ENCODE measurements around the gene NPW.
A peak's percentile ranks its signal among the peaks of the same experiment; 100 is the strongest.

NPW gene

DNA sequence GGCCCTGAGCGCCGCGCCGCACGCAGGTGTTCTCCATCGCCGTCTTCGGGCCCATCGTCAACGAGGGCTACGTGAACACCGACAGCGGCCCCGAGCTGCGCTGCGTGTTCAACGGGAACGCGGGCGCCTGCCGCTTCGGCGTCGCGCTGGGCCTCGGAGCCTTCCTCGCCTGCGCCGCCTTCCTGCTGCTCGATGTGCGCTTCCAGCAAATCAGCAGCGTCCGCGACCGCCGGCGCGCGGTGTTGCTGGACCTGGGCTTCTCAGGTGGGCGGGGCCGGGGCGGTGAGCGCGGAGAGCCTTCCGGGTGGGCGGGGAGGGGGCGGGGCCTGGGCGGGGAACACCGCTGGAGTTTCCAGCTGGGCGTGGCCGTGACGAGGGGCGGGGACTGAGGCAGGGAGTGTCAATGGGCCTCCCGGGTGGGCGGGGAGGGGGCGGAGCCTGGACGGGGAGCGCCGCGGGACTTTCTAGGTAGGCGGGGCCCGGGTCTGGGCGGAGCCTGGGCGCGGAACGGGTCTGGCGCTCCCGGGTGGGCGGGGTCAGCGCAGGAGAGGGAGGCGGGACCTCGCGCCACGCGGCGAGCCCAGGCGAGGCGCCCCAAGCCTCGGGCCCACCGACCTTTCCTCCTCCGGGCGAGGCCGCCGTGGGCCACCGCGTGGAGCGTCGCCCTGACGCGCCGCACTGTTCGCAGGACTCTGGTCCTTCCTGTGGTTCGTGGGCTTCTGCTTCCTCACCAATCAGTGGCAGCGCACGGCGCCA is 27.5 kb upstream of the NPW start:
- peak overlapping the region; percentile 69 for H3K27ac ChIP-seq

DNA sequence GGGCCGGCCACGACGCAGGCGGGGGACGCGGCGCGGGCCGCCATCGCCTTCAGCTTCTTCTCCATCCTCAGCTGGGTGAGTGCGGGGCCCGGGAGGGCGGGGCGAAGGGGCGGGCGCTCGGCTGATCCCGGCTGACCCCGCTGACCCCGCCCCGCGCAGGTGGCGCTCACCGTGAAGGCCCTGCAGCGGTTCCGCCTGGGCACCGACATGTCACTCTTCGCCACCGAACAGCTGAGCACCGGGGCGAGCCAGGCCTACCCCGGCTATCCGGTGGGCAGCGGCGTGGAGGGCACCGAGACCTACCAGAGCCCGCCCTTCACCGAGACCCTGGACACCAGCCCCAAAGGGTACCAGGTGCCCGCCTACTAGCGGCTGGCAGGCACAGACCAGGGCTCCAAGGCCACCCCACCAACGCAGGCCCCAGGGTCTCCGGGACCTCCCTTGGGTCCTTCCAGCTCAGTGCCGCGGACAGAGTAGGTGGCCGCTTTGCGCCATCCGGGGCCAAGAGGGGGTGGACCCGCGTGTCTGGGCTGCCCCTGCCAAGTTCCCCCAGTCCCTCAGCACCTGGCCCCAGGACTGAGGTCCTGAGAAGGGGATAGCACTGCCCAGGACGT is 26.8 kb upstream of the NPW start:
- Histone ChIP-seq H3K4me3 (ENCODE audit: low read depth in 1 of 2, low read length in 1 of 2) (peak overlapping the region; percentile 61 to 70), H3K4me1 (ENCODE audit: control insufficient read depth in 1 of 2, insufficient read depth in 1 of 2, low read depth in 1 of 2, low read length in 1 of 2) (peaks cover 19 to 28% of the 10 kb centered on the region in 2 experiments), H3K27me3 (peaks cover 61% of the 10 kb centered on the region), H3K27ac (peak overlapping the region; percentile 69), H3K9me3 (peaks cover 5% of the 10 kb centered on the region), H3K36me3 (peaks cover 12% of the 10 kb centered on the region)
- TF ChIP-seq, protein P1, sequence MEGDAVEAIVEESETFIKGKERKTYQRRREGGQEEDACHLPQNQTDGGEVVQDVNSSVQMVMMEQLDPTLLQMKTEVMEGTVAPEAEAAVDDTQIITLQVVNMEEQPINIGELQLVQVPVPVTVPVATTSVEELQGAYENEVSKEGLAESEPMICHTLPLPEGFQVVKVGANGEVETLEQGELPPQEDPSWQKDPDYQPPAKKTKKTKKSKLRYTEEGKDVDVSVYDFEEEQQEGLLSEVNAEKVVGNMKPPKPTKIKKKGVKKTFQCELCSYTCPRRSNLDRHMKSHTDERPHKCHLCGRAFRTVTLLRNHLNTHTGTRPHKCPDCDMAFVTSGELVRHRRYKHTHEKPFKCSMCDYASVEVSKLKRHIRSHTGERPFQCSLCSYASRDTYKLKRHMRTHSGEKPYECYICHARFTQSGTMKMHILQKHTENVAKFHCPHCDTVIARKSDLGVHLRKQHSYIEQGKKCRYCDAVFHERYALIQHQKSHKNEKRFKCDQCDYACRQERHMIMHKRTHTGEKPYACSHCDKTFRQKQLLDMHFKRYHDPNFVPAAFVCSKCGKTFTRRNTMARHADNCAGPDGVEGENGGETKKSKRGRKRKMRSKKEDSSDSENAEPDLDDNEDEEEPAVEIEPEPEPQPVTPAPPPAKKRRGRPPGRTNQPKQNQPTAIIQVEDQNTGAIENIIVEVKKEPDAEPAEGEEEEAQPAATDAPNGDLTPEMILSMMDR (IDR thresholded peaks at IDR 0.05): no peak

More for the DNA sequence above, 27.5 kb upstream of the NPW start:
- Histone ChIP-seq H3K27me3 (peaks cover 64% of the 10 kb centered on the region), H3K9me3 (peaks cover 5% of the 10 kb centered on the region), H3K36me3 (peaks cover 5% of the 10 kb centered on the region), H3K4me3 (ENCODE audit: low read depth in 1 of 2, low read length in 1 of 2) (peak overlapping the region; percentile 70 to 71), H3K4me1 (ENCODE audit: control insufficient read depth in 1 of 2, insufficient read depth in 1 of 2, low read depth in 1 of 2, low read length in 1 of 2) (peaks cover 19 to 28% of the 10 kb centered on the region in 2 experiments)
- TF ChIP-seq, protein P1 (IDR thresholded peaks at IDR 0.05): peak; percentile 36

DNA sequence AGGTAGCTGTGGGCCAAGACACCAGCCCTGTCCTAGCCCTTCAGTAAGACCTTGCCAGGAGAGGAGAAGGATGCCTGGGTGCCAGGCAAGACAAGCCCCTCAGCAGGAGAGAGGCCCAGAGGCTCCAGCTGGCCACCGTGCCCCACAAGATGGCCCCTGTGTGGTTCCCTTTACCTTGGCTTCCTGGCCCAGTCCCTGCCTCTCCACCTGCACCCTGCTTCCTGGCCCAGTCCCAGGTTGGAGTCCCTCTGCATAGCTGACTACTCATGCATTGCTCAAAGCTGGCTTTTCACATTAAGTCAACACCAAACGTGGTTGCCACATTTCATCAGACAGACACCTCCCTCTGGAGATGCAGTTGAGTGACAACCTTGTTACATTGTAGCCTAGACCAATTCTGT is 25.9 kb upstream of the NPW start:
- Histone ChIP-seq H3K36me3 (peaks cover 21% of the 10 kb centered on the region), H3K9me3 (peaks cover 5% of the 10 kb centered on the region), H3K4me3 (ENCODE audit: low read depth in 1 of 2, low read length in 1 of 2) (no peak overlapping the region), H3K27me3 (peaks cover 52% of the 10 kb centered on the region), H3K4me1 (ENCODE audit: control insufficient read depth in 1 of 2, insufficient read depth in 1 of 2, low read depth in 1 of 2, low read length in 1 of 2) (peaks cover 19 to 28% of the 10 kb centered on the region in 2 experiments), H3K27ac (no peak overlapping the region)
- TF ChIP-seq, protein P1 (IDR thresholded peaks at IDR 0.05): no peak

DNA sequence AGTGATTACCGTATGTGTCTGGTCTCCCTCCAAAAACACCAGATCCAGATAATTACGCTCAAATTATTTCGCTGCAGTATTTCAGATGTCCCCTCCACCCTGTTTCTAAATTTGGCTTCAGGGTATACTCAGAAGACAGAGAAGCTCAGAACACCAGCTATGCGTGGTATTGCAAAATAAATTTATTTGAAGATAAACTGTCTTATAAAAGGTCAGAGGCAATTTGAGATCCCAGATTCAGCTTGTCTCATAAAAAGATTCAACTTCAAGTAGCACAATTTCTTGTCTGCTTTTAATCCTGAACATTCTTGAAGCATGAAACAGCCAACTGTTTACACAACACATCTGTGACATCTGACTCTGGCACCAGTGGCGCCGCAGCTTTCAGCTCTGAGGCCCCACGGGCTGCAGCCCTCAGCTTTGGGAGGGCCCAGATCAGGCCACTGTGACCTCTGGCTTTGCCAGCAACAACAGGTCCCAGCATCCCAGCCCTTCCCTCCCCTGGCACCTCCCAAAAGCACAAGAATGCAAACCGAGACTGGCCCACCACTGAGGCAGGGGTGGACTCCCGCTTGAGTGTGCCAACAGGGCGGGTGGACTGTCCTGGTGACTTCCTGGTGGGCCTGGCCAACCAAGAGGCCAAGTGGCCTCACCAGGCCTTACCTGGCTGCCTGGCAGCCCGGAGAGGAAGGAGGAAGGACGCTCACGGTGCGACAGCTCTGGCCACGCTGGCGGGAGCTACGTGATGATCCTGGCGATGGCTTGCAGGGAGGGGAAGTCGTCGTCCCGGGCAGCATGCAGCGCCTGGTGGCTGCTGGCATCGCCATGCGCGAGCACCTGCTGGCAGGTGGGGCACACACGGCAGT is 21.9 kb upstream of the NPW start:
- peaks cover 12% of the 10 kb centered on the region for H3K27me3 ChIP-seq
- H3K27ac ChIP-seq: no peak overlapping the region
- H3K9me3 ChIP-seq: peaks cover under 1% of the 10 kb centered on the region
- peaks cover 60% of the 10 kb centered on the region for H3K36me3 ChIP-seq
- TF ChIP-seq, protein P1 (IDR thresholded peaks at IDR 0.05): no peak
- H3K4me3 ChIP-seq (ENCODE audit: low read depth in 1 of 2, low read length in 1 of 2): no peak overlapping the region
- no peaks in the 10 kb centered on the region for H3K4me1 ChIP-seq (ENCODE audit: control insufficient read depth in 1 of 2, insufficient read depth in 1 of 2, low read depth in 1 of 2, low read length in 1 of 2)

DNA sequence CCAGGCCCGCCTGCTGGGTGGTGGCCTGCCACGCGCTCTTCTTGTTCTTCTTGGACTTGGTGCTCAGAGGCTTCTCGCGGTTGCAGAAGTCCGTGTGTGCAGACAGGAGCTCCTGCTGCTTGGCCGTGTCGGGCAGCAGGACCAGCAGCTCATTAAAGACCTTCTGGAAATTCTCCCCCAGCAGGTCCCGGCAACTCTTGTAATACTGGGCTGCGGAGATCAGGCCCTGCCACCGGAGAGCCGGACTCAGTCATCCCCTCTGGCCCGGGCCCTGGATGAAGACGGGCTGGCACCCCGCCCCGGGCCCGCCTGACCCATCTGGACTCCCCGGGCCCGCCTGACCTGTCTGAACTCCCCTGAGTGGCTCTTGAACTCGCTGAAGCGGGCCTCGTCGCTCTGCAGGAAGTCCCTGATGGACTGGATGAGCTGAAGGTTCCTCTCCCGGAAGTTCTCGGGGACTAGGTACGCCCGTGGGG is 21.2 kb upstream of the NPW start:
- H3K27me3 ChIP-seq: peaks cover 5% of the 10 kb centered on the region
- TF ChIP-seq, protein P1 (IDR thresholded peaks at IDR 0.05): no peak
- no peak overlapping the region for H3K4me3 ChIP-seq (ENCODE audit: low read depth in 1 of 2, low read length in 1 of 2)
- H3K4me1 ChIP-seq (ENCODE audit: control insufficient read depth in 1 of 2, insufficient read depth in 1 of 2, low read depth in 1 of 2, low read length in 1 of 2): peaks cover 0 to under 1% of the 10 kb centered on the region in 2 experiments
- peaks cover 67% of the 10 kb centered on the region for H3K36me3 ChIP-seq
- no peaks in the 10 kb centered on the region for H3K9me3 ChIP-seq
- H3K27ac ChIP-seq: no peak overlapping the region

Data from neutrophil (primary cell).